Ishikawa (cell line): ENCODE results near the gene CLCA1.

ENCODE experiments used
- CEBPB ChIP-seq: IDR thresholded peaks from 2 replicates; pipeline ENCODE4 v1.6.1; 2012
- CREB1 ChIP-seq: IDR thresholded peaks from 2 replicates; pipeline ENCODE4 v1.6.1; 2012; ENCODE audit warnings: low read depth
- EGR1 ChIP-seq: IDR thresholded peaks from 2 replicates; pipeline ENCODE4 v1.6.1; 2012
- EP300 ChIP-seq: IDR thresholded peaks from 2 replicates; pipeline ENCODE4 v1.6.1; 2012; ENCODE audit warnings: borderline replicate concordance
- FOXM1 ChIP-seq: IDR thresholded peaks from 2 replicates; pipeline ENCODE4 v1.6.1; 2012; ENCODE audit warnings: low read depth, borderline replicate concordance
- NFIC ChIP-seq: IDR thresholded peaks from 2 replicates; pipeline ENCODE4 v1.6.1; 2012
- RAD21 ChIP-seq: IDR thresholded peaks from 2 replicates; pipeline ENCODE4 v1.6.1; 2012; ENCODE audit warnings: low read depth
- REST ChIP-seq: IDR thresholded peaks from 2 replicates; pipeline ENCODE4 v1.6.1; 2012; ENCODE audit warnings: low read depth, mild to moderate bottlenecking
- TAF1 ChIP-seq: IDR thresholded peaks from 2 replicates; pipeline ENCODE4 v1.6.1; 2012; ENCODE audit warnings: low read depth, mild to moderate bottlenecking
- TCF12 ChIP-seq: IDR thresholded peaks from 2 replicates; pipeline ENCODE4 v1.6.1; 2012; ENCODE audit warnings: low read depth
- TEAD4 ChIP-seq: IDR thresholded peaks from 2 replicates; pipeline ENCODE4 v1.6.1; 2012
- USF1 ChIP-seq: IDR thresholded peaks from 2 replicates; pipeline ENCODE4 v1.6.1; 2012
- YY1 ChIP-seq: IDR thresholded peaks from 2 replicates; pipeline ENCODE4 v1.6.1; 2012; ENCODE audit warnings: low read depth
- ZBTB7A ChIP-seq: IDR thresholded peaks from 2 replicates; pipeline ENCODE4 v1.6.1; 2012; ENCODE audit warnings: low read depth
- TF ChIP-seq, protein P1 (sequence below): IDR thresholded peaks from 2 replicates; pipeline ENCODE4 v1.6.1; 2012

CLCA1 gene

GRCh38 chr1:86436041-86436440 lies 32.7 kb upstream of the CLCA1 start:
- TF ChIP-seq, protein P1, sequence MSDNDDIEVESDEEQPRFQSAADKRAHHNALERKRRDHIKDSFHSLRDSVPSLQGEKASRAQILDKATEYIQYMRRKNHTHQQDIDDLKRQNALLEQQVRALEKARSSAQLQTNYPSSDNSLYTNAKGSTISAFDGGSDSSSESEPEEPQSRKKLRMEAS = no peak
- TF ChIP-seq FOXM1 (no peak), EGR1 (no peak)

DNA sequence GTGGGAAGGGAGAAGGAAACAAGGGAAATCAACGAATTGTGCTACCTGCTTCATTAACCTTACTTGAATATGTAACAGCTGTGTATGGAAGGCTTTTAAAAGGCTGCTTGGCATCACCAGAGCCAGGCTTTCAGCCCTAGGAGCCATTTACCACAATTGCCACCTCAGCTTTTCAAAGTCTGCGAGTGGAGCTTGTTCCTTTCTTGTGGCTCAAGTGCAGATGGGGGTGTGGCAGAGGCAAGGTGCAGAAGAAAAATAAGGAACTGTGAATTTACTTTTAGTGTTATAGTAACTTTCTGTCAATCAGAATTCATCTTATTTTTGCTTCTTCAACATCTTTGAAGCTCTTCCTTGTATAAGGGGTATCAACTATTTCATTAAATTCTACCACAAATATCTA lies 27.1 kb upstream of the CLCA1 start:
- TF ChIP-seq, protein P1 = no peak
- no peak for TF ChIP-seq NFIC
- TF ChIP-seq FOXM1 = no peak

DNA sequence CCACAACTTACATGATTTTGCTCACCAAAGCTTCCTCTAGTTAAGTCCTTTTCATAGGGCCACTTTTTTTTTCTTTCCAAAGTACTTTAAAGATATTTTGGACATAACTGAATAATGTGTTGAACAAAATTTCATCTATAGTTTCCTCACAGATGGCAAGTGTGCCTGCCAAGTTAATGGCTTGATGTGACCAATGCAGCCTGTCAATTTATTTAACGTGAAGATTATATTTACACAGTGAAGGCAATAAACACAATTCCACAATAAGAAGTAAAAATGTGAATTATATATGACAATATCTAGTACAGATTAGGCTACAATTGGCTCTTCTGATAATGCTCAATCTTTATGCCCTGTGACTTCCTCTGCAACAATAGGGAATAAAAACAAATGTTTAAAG lies 26.7 kb upstream of the CLCA1 start:
- TF ChIP-seq REST (no peak), EGR1 (no peak), TAF1 (no peak), CREB1 (no peak), NFIC (no peak), USF1 (no peak), TCF12 (no peak), RAD21 (no peak), FOXM1 (no peak), TEAD4 (no peak), EP300 (no peak), CEBPB (no peak), YY1 (no peak), ZBTB7A (no peak)
- TF ChIP-seq, protein P1 = no peak

DNA sequence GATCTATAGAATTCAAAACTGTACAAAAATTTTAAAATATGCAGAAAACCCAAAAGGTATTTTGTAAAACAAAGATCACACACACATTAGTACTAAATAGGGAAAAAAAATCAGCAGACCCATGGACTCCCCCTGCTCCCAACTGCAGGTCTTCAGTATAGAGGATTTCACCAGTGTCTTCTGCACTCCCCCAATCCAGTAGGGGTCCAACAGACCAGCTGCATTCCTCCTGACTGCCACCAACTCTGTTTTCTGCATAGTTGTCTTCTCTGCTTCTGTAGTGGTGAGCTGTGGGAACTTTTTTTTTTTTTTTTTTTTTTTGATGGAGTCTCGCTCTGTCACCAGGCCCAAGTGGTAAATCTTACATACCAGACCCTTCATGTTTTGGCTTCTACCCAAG lies 22.8 kb upstream of the CLCA1 start:
- TF ChIP-seq USF1 (no peak), FOXM1 (no peak), TEAD4 (no peak)

GRCh38 chr1:86447198-86447790 lies 21.4 kb upstream of the CLCA1 start:
- TF ChIP-seq CREB1 (no peak), RAD21 (no peak), TAF1 (no peak), NFIC (no peak), EGR1 (no peak), ZBTB7A (no peak), REST (no peak), TEAD4 (no peak), EP300 (no peak), TCF12 (no peak), FOXM1 (no peak), USF1 (no peak), YY1 (no peak), CEBPB (no peak)
- TF ChIP-seq, protein P1 = no peak

- no peak for TF ChIP-seq EGR1
These were observed 20.1 kb upstream of the CLCA1 start for GRCh38 chr1:86448670-86449069.
